GM10847 (cell line): ENCODE data around the gene GPR84.

ENCODE experiments used
- POLR2A ChIP-seq: IDR thresholded peaks from 2 replicates; pipeline ENCODE4 v1.6.1; 2011; ENCODE audit not compliant: insufficient read length; ENCODE audit errors: extremely low read depth

The GPR84 gene

DNA sequence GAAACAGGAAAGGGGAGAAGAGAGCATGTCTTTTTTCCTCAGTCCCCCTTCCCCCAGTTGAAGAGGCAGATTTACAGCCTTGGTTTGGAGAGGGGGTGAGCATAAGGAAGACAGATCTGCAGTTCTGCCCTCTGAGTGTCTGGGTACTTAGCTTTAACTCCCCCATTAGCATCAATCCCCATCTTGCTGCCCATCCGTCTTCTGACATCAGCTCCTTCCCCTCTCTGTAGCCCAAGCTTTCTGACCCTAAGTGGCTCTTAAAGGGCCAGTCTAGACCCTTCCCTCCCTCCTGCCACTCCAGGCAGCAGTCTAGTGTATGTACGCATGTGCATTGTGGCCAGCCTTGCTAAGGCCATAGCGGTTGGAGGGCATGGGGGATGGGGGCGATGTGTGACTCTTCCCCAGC is 7.3 kb downstream of the GPR84 start:
- TF ChIP-seq POLR2A, result no peak

DNA sequence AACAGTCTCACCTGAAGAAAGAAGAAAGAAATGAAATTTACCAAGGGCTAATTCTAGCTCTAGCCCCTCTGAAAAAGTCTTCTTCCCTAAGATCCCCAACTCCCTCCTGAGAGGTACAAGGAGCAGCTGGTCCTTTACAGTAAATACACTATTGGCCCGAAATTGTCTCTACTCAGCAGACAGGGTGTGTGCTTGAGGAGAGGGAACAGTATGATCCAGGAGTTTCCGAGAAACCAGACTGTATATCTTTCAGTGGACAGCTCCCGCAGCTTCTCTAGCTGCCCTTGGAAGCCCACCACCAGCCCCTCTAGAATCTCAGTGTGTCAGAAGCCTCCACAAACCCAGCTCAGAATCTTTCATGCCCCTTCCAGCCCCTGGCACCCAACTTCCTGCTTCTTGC is 8.1 kb downstream of the GPR84 start:
- no peak for TF ChIP-seq POLR2A

DNA sequence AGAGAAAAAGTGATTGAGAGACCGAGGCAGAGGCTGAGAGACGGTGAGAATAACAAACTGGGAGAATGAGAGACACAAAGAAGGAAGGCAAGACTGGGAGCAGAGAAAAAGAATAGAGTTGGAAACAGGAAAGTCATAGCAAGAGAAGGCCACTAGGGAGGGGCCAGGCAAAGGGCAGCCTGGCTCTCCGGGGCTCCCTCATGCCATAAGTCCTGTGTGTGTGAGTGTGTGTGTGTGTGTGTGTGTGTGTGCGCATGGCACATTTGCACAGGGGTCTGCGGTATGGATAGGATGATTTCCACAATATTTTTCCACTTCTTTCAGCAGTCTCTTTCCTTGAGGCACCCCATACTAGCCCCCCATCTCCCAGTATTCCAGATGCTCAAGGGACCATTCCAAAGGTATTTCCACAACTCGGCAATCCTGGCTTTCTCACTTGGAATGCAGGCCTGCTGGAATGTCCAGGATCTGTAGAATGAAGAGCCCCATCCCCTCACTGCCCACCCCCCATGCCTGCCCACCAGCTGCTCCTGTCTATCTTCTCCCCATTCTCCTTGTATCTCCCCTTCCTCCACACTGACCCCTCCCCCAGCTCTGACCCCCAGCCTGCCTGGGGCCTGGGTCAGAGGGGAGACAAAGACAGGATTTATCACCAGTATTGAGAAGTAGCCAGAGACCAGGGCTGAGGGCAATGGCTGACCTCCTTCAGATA is 9.0 kb downstream of the GPR84 start:
- TF ChIP-seq POLR2A, result no peak

DNA sequence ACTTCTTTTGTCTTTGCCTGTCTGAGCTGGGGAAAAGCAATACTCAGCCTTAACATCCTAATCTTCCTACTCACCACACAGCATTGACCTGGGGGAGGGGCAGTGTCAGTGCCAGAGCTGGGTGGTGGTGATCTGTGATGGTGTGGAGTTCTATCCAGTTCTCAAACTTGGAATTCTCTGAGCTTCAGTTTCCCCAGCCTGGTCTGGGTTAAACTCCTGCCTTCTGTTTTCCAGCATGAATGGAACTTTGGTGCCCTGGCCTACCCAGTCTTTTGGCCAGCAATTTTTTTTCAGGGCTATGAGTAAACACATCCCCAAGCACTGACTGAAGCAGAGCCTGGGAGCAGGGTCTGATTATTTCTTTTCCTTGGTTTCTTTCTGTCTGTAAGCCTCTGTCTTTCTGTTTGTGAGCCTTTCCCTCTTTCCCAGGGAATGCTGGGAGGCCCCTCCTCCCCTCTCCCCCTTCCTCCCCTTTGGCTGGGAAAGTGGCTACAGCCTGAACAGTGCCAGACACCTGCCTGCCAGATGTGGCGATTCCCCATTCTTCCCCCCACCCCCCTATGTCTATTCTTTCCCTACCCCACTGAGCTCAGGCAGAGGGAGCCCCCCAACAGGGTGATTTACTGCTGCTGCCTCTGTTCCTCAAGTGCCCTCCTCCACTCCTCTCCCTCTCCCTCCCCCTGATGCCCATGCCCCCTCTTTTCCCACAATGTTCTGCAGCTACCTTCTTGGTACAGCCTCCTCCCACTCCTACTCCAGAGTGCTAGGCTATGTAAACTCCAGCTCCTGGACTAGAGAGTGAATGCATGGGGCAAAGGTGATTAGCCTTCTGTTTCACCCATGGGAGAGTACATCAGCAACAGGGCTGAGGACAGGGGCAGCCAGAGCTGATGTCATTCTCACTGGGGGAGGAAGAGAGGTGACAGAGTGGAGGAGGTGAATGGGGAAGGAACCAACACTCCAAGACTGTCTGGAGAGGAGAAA is 11.1 kb downstream of the GPR84 start:
- no peak for TF ChIP-seq POLR2A

DNA sequence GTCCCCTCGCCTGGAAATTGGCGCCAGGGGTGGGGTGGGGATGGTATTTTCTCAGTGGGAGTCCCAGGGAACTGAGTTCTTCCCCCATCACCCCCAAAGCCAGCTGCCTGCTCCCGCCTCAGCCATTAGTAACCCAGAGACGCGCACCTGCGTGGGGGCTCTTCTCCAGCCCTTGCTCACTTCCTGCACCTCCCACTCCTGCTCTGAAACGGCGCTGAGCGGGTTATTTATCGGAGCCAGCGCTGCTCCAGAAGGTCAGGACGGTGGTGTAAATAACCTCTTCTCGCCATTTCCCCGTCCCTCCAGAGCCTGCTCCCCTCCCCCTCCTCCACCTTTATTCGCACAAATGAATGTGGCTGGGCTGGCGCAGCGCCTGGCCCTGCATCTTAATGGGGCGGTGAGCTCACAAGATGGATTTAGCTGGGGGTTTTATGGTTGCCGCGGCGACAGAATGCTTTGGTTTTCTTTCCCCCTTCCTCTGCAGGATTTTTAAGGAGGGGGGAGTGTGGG is 12.2 kb downstream of the GPR84 start:
- no peak for TF ChIP-seq POLR2A

DNA sequence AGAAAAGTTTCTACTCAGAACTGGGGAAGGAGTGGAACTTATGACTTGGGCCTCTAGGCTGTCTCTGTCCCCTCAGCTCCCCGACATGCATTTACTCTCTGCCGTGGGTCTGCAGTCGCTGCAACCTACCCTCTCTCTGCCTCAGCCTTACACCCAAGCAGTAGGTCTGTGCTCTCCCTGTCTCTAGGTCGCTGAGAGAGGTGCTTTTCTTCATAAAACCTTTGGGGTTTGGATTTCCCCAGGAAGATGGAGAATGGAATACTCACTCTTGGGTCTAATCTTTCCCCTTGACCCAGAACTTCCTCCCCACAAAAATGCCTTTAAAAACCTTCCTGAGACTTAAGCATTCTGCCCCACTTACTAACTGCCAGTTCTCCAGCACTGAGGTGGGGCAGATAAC is 12.9 kb downstream of the GPR84 start:
- no peak for TF ChIP-seq POLR2A

DNA sequence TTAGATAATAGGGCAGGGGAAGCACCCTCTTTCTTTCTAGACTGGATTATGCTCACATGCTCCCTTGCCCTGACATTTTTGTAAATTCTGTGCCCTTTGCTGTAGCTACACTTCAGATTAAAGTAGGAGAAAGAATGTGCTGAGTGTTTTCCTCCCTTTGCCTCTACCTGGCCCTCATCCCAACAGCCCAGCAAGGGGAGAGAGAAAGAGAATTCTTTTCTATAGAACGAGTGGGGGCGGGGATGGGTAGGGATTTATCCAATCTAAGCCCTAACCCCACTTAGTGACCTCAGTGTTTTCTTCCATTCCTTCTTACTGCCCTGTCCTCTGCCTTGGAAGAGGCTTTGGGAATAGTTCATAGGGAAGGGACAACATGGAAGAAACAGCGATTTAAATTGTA is 13.5 kb downstream of the GPR84 start:
- TF ChIP-seq POLR2A, result no peak

DNA sequence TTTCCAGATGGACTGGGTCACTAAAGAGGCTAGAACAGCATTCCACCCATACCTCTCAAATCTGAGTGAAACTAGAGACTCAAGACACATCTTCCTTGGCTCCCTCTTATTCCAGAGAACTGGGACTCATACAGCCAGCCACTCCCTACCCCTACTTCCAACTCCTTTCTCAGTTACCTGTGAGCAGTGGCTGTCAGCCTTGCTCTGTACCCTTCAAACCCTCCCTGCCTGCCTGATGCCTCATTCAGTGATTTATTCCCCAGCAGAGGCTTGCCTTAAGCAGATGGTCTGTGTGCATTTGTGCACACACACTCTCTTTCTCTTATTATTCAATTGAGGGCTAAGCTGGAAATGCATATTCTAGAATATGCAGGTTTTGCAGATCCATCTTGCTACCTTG is 14.6 kb downstream of the GPR84 start:
- TF ChIP-seq POLR2A, result no peak

DNA sequence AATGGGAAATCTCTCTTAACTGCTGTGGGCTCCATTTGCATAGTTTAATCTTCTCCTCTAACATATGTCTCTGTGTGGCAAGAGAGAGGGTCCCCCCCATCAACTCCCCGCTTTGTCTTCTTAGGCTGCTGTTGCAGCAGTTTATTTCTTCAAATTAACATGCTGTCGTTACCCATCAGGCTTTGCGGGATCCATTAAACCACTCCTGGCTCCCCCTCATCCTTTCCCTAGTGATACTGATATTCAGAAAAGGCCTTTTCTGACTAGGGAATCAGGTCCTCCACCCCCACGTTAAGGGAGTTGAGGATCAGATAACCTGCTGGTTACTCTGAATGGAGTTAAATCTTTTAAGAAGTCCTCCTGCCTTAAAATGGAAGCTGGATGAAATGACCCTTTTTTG is 15.2 kb downstream of the GPR84 start:
- no peak for TF ChIP-seq POLR2A

DNA sequence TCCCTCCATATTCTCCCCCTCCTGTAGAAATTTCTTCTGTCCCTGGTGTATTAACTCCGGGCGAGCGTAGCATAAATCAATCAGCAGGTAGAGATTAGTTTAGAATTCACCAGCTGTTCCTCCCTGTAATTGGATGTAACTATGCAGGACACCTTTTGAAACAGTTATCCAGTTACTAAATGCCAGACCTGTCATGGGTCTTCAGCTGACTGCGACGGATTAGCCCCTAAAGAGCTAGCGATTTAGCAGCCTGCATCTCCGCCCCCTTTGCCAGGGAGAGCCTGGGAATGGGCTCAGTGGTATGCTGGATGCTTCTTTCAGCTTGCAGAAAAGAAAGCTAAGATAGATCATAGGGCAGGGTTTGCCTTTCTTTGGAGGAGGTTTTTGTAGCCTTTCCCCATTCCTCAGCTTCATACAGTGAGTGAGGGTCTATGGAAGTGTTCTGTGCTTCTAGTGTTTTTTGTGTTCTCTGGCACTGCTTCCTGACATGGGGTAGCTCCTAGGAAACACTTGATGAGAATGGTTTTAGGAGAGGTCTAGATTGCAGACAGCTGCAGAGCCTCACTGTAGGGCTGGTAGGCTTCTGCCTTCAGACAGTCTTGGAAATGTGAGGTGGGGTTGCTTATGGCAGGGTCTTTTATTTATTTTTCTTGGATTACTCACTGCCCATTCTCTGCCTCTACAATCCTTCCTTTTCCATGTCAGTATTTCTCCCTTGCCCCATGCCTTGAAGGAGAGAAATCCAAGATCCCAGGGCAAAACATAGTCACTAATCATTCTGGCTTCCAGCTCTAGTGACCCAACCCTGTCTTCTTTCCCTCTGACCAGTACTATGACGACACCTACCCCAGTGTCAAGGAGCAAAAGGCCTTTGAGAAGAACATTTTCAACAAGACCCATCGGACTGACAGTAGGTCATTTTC is 22.6 kb downstream of the GPR84 start:
- no peak for TF ChIP-seq POLR2A

DNA sequence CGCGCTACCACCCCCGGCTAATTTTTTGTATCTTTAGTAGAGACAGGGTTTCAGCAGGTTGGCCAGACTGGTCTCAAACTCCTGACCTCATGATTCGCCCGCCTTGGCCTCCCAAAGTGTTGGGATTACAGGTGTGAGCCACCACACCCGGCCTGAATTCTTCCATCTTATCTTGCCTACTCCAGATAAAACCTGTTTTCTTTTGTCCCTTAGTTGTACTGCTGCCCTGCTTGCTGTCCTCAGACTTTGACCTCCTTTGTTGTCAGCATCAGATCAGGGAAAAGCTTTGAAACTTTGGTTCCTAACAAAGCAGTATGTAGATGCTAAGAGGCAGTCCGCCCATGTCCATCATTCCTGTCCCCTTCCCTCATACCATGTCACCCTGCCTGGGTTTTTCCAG is 23.4 kb downstream of the GPR84 start:
- TF ChIP-seq POLR2A, result no peak

DNA sequence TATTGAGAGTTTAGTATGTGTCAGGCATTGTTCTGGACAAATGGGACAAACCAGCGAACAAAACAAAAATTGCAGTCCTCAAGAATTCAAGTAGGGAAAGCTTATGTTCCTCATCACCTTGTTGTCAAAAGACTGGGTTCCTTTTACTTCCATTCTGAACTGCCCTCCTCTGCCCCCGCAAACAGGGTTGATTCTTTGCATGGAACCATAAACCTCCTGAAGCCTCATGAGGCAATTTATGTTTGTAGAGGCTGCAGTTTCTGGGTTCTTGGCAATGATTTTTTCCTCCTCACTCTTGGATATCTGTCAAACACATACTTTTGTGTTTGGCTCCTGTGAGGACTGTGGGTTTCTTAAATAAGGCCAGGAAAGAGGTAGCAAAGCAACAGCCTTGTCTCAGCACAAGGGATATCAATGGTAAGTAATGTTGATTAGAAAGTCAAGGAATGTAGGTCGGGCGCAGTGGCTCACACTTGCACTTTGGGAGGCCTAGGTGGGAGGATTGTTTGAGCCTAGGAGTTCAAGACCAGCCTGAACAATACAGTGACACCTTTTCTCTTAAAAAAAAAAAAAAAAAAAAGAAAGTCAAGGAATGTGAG is 25.5 kb downstream of the GPR84 start:
- TF ChIP-seq POLR2A, result no peak

DNA sequence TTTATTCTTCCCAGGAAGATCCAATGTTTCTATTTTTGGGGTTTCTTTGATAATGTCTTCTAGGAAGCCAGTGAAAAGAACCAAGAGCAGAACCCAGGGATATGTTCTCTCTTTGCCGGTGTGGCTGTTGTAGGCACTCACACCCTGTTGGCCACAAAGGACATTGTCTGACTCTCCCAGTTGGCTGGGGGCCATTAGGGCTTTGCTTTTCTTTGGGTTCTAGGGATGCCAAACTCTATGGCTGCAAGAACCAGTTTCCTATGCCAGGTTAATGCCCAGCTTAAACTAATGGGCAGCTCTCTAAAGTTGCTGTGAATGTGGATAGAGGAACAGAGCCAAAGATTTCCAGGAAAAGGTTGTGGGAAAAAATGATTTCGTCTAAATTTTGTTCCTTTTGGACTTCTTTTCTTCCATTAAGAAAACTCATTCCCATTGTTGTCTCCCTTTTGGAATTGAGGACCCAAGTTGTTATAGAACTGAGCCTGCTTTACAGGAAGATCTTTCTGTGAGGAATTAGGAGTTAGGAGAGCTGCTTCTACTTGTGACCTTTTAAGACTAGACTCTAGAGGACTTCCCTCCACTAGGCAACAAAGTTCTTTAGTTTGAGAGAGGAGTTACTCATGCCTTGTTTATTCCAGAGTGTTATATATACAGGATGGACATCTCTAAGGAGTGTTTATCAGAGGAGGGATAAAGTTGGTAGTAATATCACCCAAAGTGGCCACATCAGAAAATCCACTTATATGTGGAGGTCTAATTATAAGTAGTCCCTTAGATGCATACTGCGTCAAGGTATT is 26.2 kb downstream of the GPR84 start:
- TF ChIP-seq POLR2A, result no peak
